HepG2 (cell line): Measurements from ENCODE around the gene TAS1R3. TPM values are rescaled to one million over a fixed set of nuclear protein-coding genes. Genes with fewer than 3 reads are reported as not detected.

Source experiments
- DR1 ChIP-seq: sonication (generic); formaldehyde crosslinking; IDR thresholded peaks from 2 replicates; pipeline ENCODE4 v1.8.0; 2021; ENCODE audit warnings: mild to moderate bottlenecking, missing genetic modification reagents, inconsistent platforms
- HDAC1 ChIP-seq: sonication (generic); formaldehyde crosslinking; IDR thresholded peaks from 2 replicates; pipeline ENCODE4 v1.5.1; 2020; ENCODE audit warnings: mild to moderate bottlenecking, missing genetic modification reagents
- MEIS1 ChIP-seq: sonication (generic); formaldehyde crosslinking; IDR thresholded peaks from 2 replicates; pipeline ENCODE4 v1.9.0; 2021; ENCODE audit warnings: mild to moderate bottlenecking, missing genetic modification reagents, moderate library complexity, borderline replicate concordance
- NFE2L1 ChIP-seq: sonication (generic); formaldehyde crosslinking; IDR thresholded peaks from 2 replicates; pipeline ENCODE4 v1.4.0; 2020; ENCODE audit warnings: missing genetic modification reagents, mild to moderate bottlenecking, borderline replicate concordance
- NRL ChIP-seq: sonication (generic); formaldehyde crosslinking; IDR thresholded peaks from 2 replicates; pipeline ENCODE4 v1.5.0; 2020; ENCODE audit warnings: missing genetic modification reagents, mild to moderate bottlenecking, moderate library complexity, borderline replicate concordance
- RBFOX2 ChIP-seq: fragments of 200-400 bp; formaldehyde crosslinking; IDR thresholded peaks from 2 replicates; pipeline ENCODE4 v1.6.1; 2017; ENCODE audit warnings: low read depth, mild to moderate bottlenecking, low read length
- RBM39 ChIP-seq: fragments of 200-400 bp; formaldehyde crosslinking; IDR thresholded peaks from one replicate; pipeline ENCODE4 v1.6.1; 2018; ENCODE audit warnings: antibody characterized with exemption, mild to moderate bottlenecking, low read depth, low read length; ENCODE audit not compliant: poor library complexity, severe bottlenecking
- SIX4 ChIP-seq: sonication (generic); formaldehyde crosslinking; IDR thresholded peaks from 2 replicates; pipeline ENCODE4 v1.4.0; 2020; ENCODE audit warnings: missing genetic modification reagents
- SRY ChIP-seq: sonication (generic); formaldehyde crosslinking; IDR thresholded peaks from 2 replicates; pipeline ENCODE4 v1.8.0; 2022; ENCODE audit warnings: mild to moderate bottlenecking, missing genetic modification reagents
- TBL1XR1 ChIP-seq: fragments of 150-350 bp; IDR thresholded peaks from 2 replicates; pipeline ENCODE4 v1.6.1; 2014; ENCODE audit warnings: borderline replicate concordance, low read length; ENCODE audit not compliant: partially characterized antibody
- ZNF563 ChIP-seq: sonication (generic); formaldehyde crosslinking; IDR thresholded peaks from 2 replicates; pipeline ENCODE4 v1.8.0; 2022; ENCODE audit warnings: mild to moderate bottlenecking, moderate library complexity, missing genetic modification reagents
- ZSCAN9 ChIP-seq: IDR thresholded peaks from 2 replicates; pipeline ENCODE4 v1.6.1; 2016; ENCODE audit warnings: borderline replicate concordance
- polyA plus RNA-seq, 8 experiments: library from polyadenylated mRNA; depleted of rRNA in 3 of 8; stranded (reverse) in 7 of 8; unstranded in 1 of 8; fragments of >200 nt; fragmentation: Illumina TruSeq in 4 of 8; extraction: Trizol in 4 of 8; gene quantifications; 2 replicates each; pipeline versions ENCODE4 v1.2.1 to v1.2.3, GENCODE V29; 2011 to 2016; ENCODE audit warnings: low read depth in 4 of 8, missing spikeins in 1 of 8, mixed read lengths in 1 of 8; ENCODE audit not compliant: insufficient read depth in 1 of 8
- total RNA-seq, 5 experiments: library from RNA; depleted of rRNA; stranded (reverse); fragments of >200 nt; fragmentation: Illumina TruSeq; extraction: Trizol; gene quantifications; 2 replicates each; pipeline ENCODE4 v1.2.3, GENCODE V29; 2016; ENCODE audit warnings: low read depth in 1 of 5
- TF ChIP-seq, protein P1 (sequence below), 2 experiments: sonication (generic) in 1 of 2; formaldehyde crosslinking in 1 of 2; IDR thresholded peaks; 2 replicates each; pipeline versions ENCODE4 v1.6.1 to v1.9.0; 2014 to 2022; ENCODE audit warnings: antibody characterized with exemption in 1 of 2, borderline replicate concordance in 1 of 2, inconsistent platforms in 1 of 2, low read depth in 1 of 2, missing genetic modification reagents in 1 of 2
- TF ChIP-seq, protein P2 (sequence below): sonication (generic); formaldehyde crosslinking; IDR thresholded peaks from 2 replicates; pipeline ENCODE4 v1.5.0; 2020; ENCODE audit warnings: missing genetic modification reagents
- TF ChIP-seq, protein P3 (sequence below): sonication (generic); formaldehyde crosslinking; IDR thresholded peaks from 2 replicates; pipeline ENCODE4 v1.4.0; 2020; ENCODE audit warnings: mild to moderate bottlenecking, missing genetic modification reagents
- TF ChIP-seq, protein P4 (sequence below): sonication (generic); formaldehyde crosslinking; IDR thresholded peaks from 2 replicates; pipeline ENCODE4 v1.4.0; 2020; ENCODE audit warnings: mild to moderate bottlenecking, missing genetic modification reagents
- TF ChIP-seq, protein P5 (sequence below): sonication (generic); formaldehyde crosslinking; IDR thresholded peaks from 2 replicates; pipeline ENCODE4 v1.9.0; 2022; ENCODE audit warnings: low read depth, missing genetic modification reagents

The TAS1R3 gene
- total and polyA plus RNA-seq, 2 of the 13 experiments (the other 11 are each of a cell fraction or from before 2014, with no cell fraction given) = 0.13 to 0.15 TPM

DNA sequence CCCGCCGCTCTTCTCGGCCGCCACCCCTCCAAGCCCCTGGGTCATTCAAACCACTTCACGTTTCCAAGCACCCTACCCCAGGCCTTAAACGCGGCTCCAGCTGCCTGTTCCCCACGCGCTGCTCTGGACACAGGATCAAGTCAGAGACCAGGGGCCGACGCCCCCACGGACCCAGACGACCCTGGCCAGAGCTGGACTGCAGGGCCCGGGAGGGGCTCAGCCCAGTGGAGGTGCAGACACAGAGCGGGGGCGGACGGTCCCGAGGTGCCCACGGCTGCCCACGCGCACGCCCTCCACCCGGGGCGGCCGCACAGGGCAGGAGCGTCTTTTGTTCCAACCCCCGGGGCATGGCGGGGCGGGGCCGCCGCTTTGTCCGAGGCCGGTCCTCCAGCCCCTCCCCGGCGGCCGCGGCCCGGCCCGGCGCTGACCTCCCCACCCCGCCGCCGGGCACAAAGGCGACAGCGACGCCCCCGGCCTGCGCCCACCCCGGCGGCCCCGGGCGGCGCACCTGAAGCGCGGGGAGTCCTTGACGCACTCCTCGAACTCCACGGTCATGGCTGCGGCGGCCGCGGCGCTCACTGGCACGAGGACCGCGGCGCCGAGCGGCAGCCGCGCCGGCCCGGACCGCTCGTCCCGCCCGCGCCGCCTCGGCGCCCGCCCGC is 23.7 kb upstream of the TAS1R3 start (continued):
- TF ChIP-seq, protein P1, sequence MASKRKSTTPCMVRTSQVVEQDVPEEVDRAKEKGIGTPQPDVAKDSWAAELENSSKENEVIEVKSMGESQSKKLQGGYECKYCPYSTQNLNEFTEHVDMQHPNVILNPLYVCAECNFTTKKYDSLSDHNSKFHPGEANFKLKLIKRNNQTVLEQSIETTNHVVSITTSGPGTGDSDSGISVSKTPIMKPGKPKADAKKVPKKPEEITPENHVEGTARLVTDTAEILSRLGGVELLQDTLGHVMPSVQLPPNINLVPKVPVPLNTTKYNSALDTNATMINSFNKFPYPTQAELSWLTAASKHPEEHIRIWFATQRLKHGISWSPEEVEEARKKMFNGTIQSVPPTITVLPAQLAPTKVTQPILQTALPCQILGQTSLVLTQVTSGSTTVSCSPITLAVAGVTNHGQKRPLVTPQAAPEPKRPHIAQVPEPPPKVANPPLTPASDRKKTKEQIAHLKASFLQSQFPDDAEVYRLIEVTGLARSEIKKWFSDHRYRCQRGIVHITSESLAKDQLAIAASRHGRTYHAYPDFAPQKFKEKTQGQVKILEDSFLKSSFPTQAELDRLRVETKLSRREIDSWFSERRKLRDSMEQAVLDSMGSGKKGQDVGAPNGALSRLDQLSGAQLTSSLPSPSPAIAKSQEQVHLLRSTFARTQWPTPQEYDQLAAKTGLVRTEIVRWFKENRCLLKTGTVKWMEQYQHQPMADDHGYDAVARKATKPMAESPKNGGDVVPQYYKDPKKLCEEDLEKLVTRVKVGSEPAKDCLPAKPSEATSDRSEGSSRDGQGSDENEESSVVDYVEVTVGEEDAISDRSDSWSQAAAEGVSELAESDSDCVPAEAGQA (IDR thresholded peaks at IDR 0.05; ENCODE audit: low read depth) = no peak
- TF ChIP-seq, protein P1 (CRISPR knock-in tag; IDR thresholded peaks at IDR 0.05; ENCODE audit: borderline replicate concordance) = no peak
- peak; percentile 68 for TF ChIP-seq RBM39
- TF ChIP-seq SRY (CRISPR knock-in tag) = no peak
- TF ChIP-seq, protein P2, sequence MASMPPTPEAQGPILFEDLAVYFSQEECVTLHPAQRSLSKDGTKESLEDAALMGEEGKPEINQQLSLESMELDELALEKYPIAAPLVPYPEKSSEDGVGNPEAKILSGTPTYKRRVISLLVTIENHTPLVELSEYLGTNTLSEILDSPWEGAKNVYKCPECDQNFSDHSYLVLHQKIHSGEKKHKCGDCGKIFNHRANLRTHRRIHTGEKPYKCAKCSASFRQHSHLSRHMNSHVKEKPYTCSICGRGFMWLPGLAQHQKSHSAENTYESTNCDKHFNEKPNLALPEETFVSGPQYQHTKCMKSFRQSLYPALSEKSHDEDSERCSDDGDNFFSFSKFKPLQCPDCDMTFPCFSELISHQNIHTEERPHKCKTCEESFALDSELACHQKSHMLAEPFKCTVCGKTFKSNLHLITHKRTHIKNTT (CRISPR knock-in tag) = no peak
- TF ChIP-seq ZNF563 (CRISPR knock-in tag) = peak; percentile 55; the same call in 1 of the 2 replicates
- no peak for TF ChIP-seq DR1 (CRISPR knock-in tag)
- TF ChIP-seq NRL (CRISPR knock-in tag) = peak; percentile 8; the same call in 1 of the 2 replicates
- no peak for TF ChIP-seq MEIS1 (CRISPR knock-in tag)
- TF ChIP-seq ZSCAN9 (CRISPR knock-in tag) = no peak
- TF ChIP-seq SIX4 (CRISPR knock-in tag) = no peak
- TF ChIP-seq RBFOX2 = peak; percentile 54
- no peak for TF ChIP-seq TBL1XR1
- TF ChIP-seq, protein P3, sequence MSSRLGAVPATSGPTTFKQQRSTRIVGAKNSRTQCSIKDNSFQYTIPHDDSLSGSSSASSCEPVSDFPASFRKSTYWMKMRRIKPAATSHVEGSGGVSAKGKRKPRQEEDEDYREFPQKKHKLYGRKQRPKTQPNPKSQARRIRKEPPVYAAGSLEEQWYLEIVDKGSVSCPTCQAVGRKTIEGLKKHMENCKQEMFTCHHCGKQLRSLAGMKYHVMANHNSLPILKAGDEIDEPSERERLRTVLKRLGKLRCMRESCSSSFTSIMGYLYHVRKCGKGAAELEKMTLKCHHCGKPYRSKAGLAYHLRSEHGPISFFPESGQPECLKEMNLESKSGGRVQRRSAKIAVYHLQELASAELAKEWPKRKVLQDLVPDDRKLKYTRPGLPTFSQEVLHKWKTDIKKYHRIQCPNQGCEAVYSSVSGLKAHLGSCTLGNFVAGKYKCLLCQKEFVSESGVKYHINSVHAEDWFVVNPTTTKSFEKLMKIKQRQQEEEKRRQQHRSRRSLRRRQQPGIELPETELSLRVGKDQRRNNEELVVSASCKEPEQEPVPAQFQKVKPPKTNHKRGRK (CRISPR knock-in tag) = no peak
- TF ChIP-seq HDAC1 (CRISPR knock-in tag) = peak; percentile 69
- TF ChIP-seq, protein P4, sequence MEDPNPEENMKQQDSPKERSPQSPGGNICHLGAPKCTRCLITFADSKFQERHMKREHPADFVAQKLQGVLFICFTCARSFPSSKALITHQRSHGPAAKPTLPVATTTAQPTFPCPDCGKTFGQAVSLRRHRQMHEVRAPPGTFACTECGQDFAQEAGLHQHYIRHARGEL (CRISPR knock-in tag) = 0 out of 2 replicates have a peak, but pooled peaks have one; percentile 6
- TF ChIP-seq, protein P5, sequence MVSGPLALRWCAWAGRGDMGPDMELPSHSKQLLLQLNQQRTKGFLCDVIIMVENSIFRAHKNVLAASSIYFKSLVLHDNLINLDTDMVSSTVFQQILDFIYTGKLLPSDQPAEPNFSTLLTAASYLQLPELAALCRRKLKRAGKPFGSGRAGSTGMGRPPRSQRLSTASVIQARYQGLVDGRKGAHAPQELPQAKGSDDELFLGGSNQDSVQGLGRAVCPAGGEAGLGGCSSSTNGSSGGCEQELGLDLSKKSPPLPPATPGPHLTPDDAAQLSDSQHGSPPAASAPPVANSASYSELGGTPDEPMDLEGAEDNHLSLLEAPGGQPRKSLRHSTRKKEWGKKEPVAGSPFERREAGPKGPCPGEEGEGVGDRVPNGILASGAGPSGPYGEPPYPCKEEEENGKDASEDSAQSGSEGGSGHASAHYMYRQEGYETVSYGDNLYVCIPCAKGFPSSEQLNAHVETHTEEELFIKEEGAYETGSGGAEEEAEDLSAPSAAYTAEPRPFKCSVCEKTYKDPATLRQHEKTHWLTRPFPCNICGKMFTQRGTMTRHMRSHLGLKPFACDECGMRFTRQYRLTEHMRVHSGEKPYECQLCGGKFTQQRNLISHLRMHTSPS (CRISPR knock-in tag) = no peak
- 0 out of 2 replicates have a peak, but pooled peaks have one; percentile 49 for TF ChIP-seq NFE2L1 (CRISPR knock-in tag)
